ENCODE measurements around the gene BCO1.

The BCO1 gene

GRCh38 chr16:81263470-81264220, 25.2 kb downstream of the BCO1 start:
- no peaks in the 10 kb centered on the region for H3K4me1 ChIP-seq (ENCODE audit: control insufficient read depth, low read depth, low read length)
- no peaks in the 10 kb centered on the region for H3K36me3 ChIP-seq (ENCODE audit: control insufficient read depth, low read depth, low read length)
- no peak overlapping the region for H3K4me3 ChIP-seq (ENCODE audit: low read length)
- H3K9me3 ChIP-seq (ENCODE audit: control insufficient read depth, low read depth, low read length), result no peaks in the 10 kb centered on the region
- H3K27me3 ChIP-seq (ENCODE audit: control insufficient read depth, insufficient read depth, low read length), result no peaks in the 10 kb centered on the region
- no peak overlapping the region for H3K27ac ChIP-seq (ENCODE audit: low read length)
- no peak overlapping the region for H3K9ac ChIP-seq (ENCODE audit: low read length)

- Histone ChIP-seq H3K9ac (ENCODE audit: low read length) (no peak overlapping the region), H3K4me3 (ENCODE audit: low read length) (no peak overlapping the region), H3K27me3 (ENCODE audit: control insufficient read depth, insufficient read depth, low read length) (no peaks in the 10 kb centered on the region), H3K36me3 (ENCODE audit: control insufficient read depth, low read depth, low read length) (no peaks in the 10 kb centered on the region), H3K4me1 (ENCODE audit: control insufficient read depth, low read depth, low read length) (no peaks in the 10 kb centered on the region), H3K27ac (ENCODE audit: low read length) (no peak overlapping the region), H3K9me3 (ENCODE audit: control insufficient read depth, low read depth, low read length) (no peaks in the 10 kb centered on the region)
These were observed 25.9 kb downstream of the BCO1 start for GRCh38 chr16:81264386-81264785.

- Histone ChIP-seq H3K36me3 (ENCODE audit: control insufficient read depth, low read depth, low read length) (no peaks in the 10 kb centered on the region), H3K9me3 (ENCODE audit: control insufficient read depth, low read depth, low read length) (no peaks in the 10 kb centered on the region), H3K27me3 (ENCODE audit: control insufficient read depth, insufficient read depth, low read length) (no peaks in the 10 kb centered on the region)
These were observed 26.6 kb downstream of the BCO1 start for GRCh38 chr16:81265052-81265451.

GRCh38 chr16:81265658-81266451, 27.4 kb downstream of the BCO1 start:
- Histone ChIP-seq H3K27ac (ENCODE audit: low read length) (no peak overlapping the region), H3K4me1 (ENCODE audit: control insufficient read depth, low read depth, low read length) (no peaks in the 10 kb centered on the region), H3K9ac (ENCODE audit: low read length) (no peak overlapping the region), H3K36me3 (ENCODE audit: control insufficient read depth, low read depth, low read length) (no peaks in the 10 kb centered on the region), H3K4me3 (ENCODE audit: low read length) (no peak overlapping the region), H3K9me3 (ENCODE audit: control insufficient read depth, low read depth, low read length) (no peaks in the 10 kb centered on the region), H3K27me3 (ENCODE audit: control insufficient read depth, insufficient read depth, low read length) (no peaks in the 10 kb centered on the region)

More at GRCh38 chr16:81265052-81265451, 26.6 kb downstream of the BCO1 start:
- Histone ChIP-seq H3K27ac (ENCODE audit: low read length) (no peak overlapping the region), H3K9ac (ENCODE audit: low read length) (no peak overlapping the region), H3K4me3 (ENCODE audit: low read length) (no peak overlapping the region), H3K4me1 (ENCODE audit: control insufficient read depth, low read depth, low read length) (no peaks in the 10 kb centered on the region)

GRCh38 chr16:81266680-81267095, 28.2 kb downstream of the BCO1 start:
- Histone ChIP-seq H3K9ac (ENCODE audit: low read length) (no peak overlapping the region), H3K36me3 (ENCODE audit: control insufficient read depth, low read depth, low read length) (no peaks in the 10 kb centered on the region), H3K9me3 (ENCODE audit: control insufficient read depth, low read depth, low read length) (no peaks in the 10 kb centered on the region), H3K4me1 (ENCODE audit: control insufficient read depth, low read depth, low read length) (no peaks in the 10 kb centered on the region), H3K27ac (ENCODE audit: low read length) (no peak overlapping the region), H3K27me3 (ENCODE audit: control insufficient read depth, insufficient read depth, low read length) (no peaks in the 10 kb centered on the region), H3K4me3 (ENCODE audit: low read length) (no peak overlapping the region)

- Histone ChIP-seq H3K27ac (ENCODE audit: low read length) (no peak overlapping the region), H3K27me3 (ENCODE audit: control insufficient read depth, insufficient read depth, low read length) (no peaks in the 10 kb centered on the region), H3K4me3 (ENCODE audit: low read length) (no peak overlapping the region), H3K36me3 (ENCODE audit: control insufficient read depth, low read depth, low read length) (no peaks in the 10 kb centered on the region), H3K4me1 (ENCODE audit: control insufficient read depth, low read depth, low read length) (no peaks in the 10 kb centered on the region), H3K9ac (ENCODE audit: low read length) (no peak overlapping the region), H3K9me3 (ENCODE audit: control insufficient read depth, low read depth, low read length) (no peaks in the 10 kb centered on the region)
These were observed 30.0 kb downstream of the BCO1 start for GRCh38 chr16:81268509-81268908.

- no peaks in the 10 kb centered on the region for H3K4me1 ChIP-seq (ENCODE audit: control insufficient read depth, low read depth, low read length)
- H3K27me3 ChIP-seq (ENCODE audit: control insufficient read depth, insufficient read depth, low read length), result no peaks in the 10 kb centered on the region
- H3K9me3 ChIP-seq (ENCODE audit: control insufficient read depth, low read depth, low read length), result no peaks in the 10 kb centered on the region
These were observed 34.9 kb downstream of the BCO1 start for GRCh38 chr16:81273223-81273950.

GRCh38 chr16:81275064-81275532, 36.6 kb downstream of the BCO1 start:
- no peaks in the 10 kb centered on the region for H3K36me3 ChIP-seq (ENCODE audit: control insufficient read depth, low read depth, low read length)
- H3K27me3 ChIP-seq (ENCODE audit: control insufficient read depth, insufficient read depth, low read length), result no peaks in the 10 kb centered on the region
- no peak overlapping the region for H3K27ac ChIP-seq (ENCODE audit: low read length)
- H3K4me3 ChIP-seq (ENCODE audit: low read length), result no peak overlapping the region
- no peak overlapping the region for H3K9ac ChIP-seq (ENCODE audit: low read length)
- no peaks in the 10 kb centered on the region for H3K9me3 ChIP-seq (ENCODE audit: control insufficient read depth, low read depth, low read length)
- no peaks in the 10 kb centered on the region for H3K4me1 ChIP-seq (ENCODE audit: control insufficient read depth, low read depth, low read length)

More at GRCh38 chr16:81273223-81273950, 34.9 kb downstream of the BCO1 start:
- Histone ChIP-seq H3K9ac (ENCODE audit: low read length) (no peak overlapping the region), H3K27ac (ENCODE audit: low read length) (no peak overlapping the region), H3K4me3 (ENCODE audit: low read length) (no peak overlapping the region), H3K36me3 (ENCODE audit: control insufficient read depth, low read depth, low read length) (no peaks in the 10 kb centered on the region)

GRCh38 chr16:81275795-81276194, 37.3 kb downstream of the BCO1 start:
- Histone ChIP-seq H3K27ac (ENCODE audit: low read length) (no peak overlapping the region), H3K36me3 (ENCODE audit: control insufficient read depth, low read depth, low read length) (no peaks in the 10 kb centered on the region), H3K4me3 (ENCODE audit: low read length) (no peak overlapping the region), H3K9ac (ENCODE audit: low read length) (no peak overlapping the region), H3K4me1 (ENCODE audit: control insufficient read depth, low read depth, low read length) (no peaks in the 10 kb centered on the region), H3K27me3 (ENCODE audit: control insufficient read depth, insufficient read depth, low read length) (no peaks in the 10 kb centered on the region), H3K9me3 (ENCODE audit: control insufficient read depth, low read depth, low read length) (no peaks in the 10 kb centered on the region)

- H3K9me3 ChIP-seq (ENCODE audit: control insufficient read depth, low read depth, low read length), result no peaks in the 10 kb centered on the region
- no peaks in the 10 kb centered on the region for H3K4me1 ChIP-seq (ENCODE audit: control insufficient read depth, low read depth, low read length)
- no peak overlapping the region for H3K4me3 ChIP-seq (ENCODE audit: low read length)
- no peaks in the 10 kb centered on the region for H3K27me3 ChIP-seq (ENCODE audit: control insufficient read depth, insufficient read depth, low read length)
- no peak overlapping the region for H3K9ac ChIP-seq (ENCODE audit: low read length)
- H3K27ac ChIP-seq (ENCODE audit: low read length), result no peak overlapping the region
- H3K36me3 ChIP-seq (ENCODE audit: control insufficient read depth, low read depth, low read length), result no peaks in the 10 kb centered on the region
These were observed 37.8 kb downstream of the BCO1 start for GRCh38 chr16:81276323-81276722.

GRCh38 chr16:81277541-81278080, 39.1 kb downstream of the BCO1 start:
- Histone ChIP-seq H3K4me3 (ENCODE audit: low read length) (no peak overlapping the region), H3K4me1 (ENCODE audit: control insufficient read depth, low read depth, low read length) (no peaks in the 10 kb centered on the region), H3K27me3 (ENCODE audit: control insufficient read depth, insufficient read depth, low read length) (no peaks in the 10 kb centered on the region)

More at GRCh38 chr16:81277541-81278080, 39.1 kb downstream of the BCO1 start:
- Histone ChIP-seq H3K27ac (ENCODE audit: low read length) (no peak overlapping the region), H3K9ac (ENCODE audit: low read length) (no peak overlapping the region), H3K36me3 (ENCODE audit: control insufficient read depth, low read depth, low read length) (no peaks in the 10 kb centered on the region), H3K9me3 (ENCODE audit: control insufficient read depth, low read depth, low read length) (no peaks in the 10 kb centered on the region)

All from iPS-18a (cell line).